K562 (cell line): ENCODE results near the gene MYG1. TPM values are rescaled to one million over a fixed set of nuclear protein-coding genes. Genes with fewer than 3 reads are reported as not detected.

Source experiments
- ATAC-seq: fragments of 200-7000 bp; cut with Tn5 transposase; 3 replicates; pipeline ENCODE4 v1.9.1; 2020; ENCODE audit warnings: moderate library complexity
- BruUV-seq: library from RNA; stranded (reverse); fragments of 400-500 nt; replicated peaks from 2 replicates; lab custom pipeline; 2021; lab: Mats Ljungman, UMichigan
- CTCF ChIA-PET: fragments of 300-600 bp; formaldehyde crosslinking; extraction: SDS; loops from one replicate; lab custom pipeline; 2021; ENCODE audit warnings: low intra/inter-chr PET ratio; lab: Yijun Ruan, JAX
- POLR2A ChIA-PET: fragments of 300-600, 350-650 bp; sonication (Branson Sonifier 250); formaldehyde crosslinking; extraction: SDS; loops from one replicate; lab custom pipeline; 2021; ENCODE audit warnings: antibody characterized with exemption, inconsistent platforms; lab: Yijun Ruan, JAX
- DNase-seq, 4 experiments: peaks; one replicate each; pipeline versions ENCODE4 v3.0.0 to v3.0.0-alpha.2; 2011 to 2018; ENCODE audit warnings: low spot score in 3 of 4, mixed read lengths in 3 of 4; ENCODE audit errors: extremely low read depth in 1 of 4
- FAIRE-seq: peaks from 2 replicates; lab custom pipeline; 2011; peaks lifted over from hg19 to GRCh38; lab: Jason Lieb, UNC
- H2AFZ ChIP-seq: 2 replicates; pipeline ENCODE4 v1.6.0; 2011; ENCODE audit warnings: low read depth, low read length, control low read depth, inconsistent platforms
- H3K27ac ChIP-seq: fragments of 200-600 bp; 3 replicates; pipeline ENCODE4 v1.8.0; 2011; ENCODE audit warnings: low read depth, mild to moderate bottlenecking, control low read depth, inconsistent platforms, low read length, moderate library complexity, mixed read lengths; ENCODE audit errors: extremely low read depth
- H3K27me3 ChIP-seq, 2 experiments: fragments of 300-600 bp in 1 of 2; 2 replicates in 1 of 2; 3 replicates in 1 of 2; pipeline versions ENCODE4 v1.6.0 to v1.8.0; 2011; ENCODE audit warnings: inconsistent platforms in 2 of 2, low read length in 2 of 2, mild to moderate bottlenecking in 1 of 2, mixed read lengths in 1 of 2, moderate library complexity in 1 of 2; ENCODE audit not compliant: control insufficient read depth in 2 of 2, insufficient read depth in 2 of 2
- H3K36me3 ChIP-seq: fragments of 300-600 bp; 3 replicates; pipeline ENCODE4 v1.8.0; 2011; ENCODE audit warnings: mild to moderate bottlenecking, low read length, inconsistent platforms; ENCODE audit not compliant: control insufficient read depth, insufficient read depth
- H3K4me1 ChIP-seq, 2 experiments: fragments of 200-600 bp in 1 of 2; replicated peaks in 1 of 2; 2 replicates in 1 of 2; 3 replicates in 1 of 2; pipeline versions ENCODE4 v1.5.1 to v1.8.0; 2011; ENCODE audit warnings: inconsistent platforms in 2 of 2, low read length in 2 of 2, mild to moderate bottlenecking in 1 of 2, mixed read lengths in 1 of 2, moderate library complexity in 1 of 2; ENCODE audit not compliant: control insufficient read depth in 2 of 2, insufficient read depth in 2 of 2
- H3K4me2 ChIP-seq: 2 replicates; pipeline ENCODE4 v1.6.1; 2011; ENCODE audit warnings: low read length, control low read depth, inconsistent platforms, mixed read lengths; ENCODE audit not compliant: insufficient read depth
- H3K4me3 ChIP-seq: fragments of 200-600 bp; sonication (generic), shearing (Covaris generic); 2 replicates; pipeline ENCODE4 v1.5.1; 2016; ENCODE audit warnings: control low read depth, inconsistent platforms
- H3K79me2 ChIP-seq: fragments of 200-600 bp; 3 replicates; pipeline ENCODE4 v1.8.0; 2011; ENCODE audit warnings: low read length, inconsistent platforms; ENCODE audit not compliant: control insufficient read depth, insufficient read depth
- H3K9ac ChIP-seq, 2 experiments: 2 replicates each; pipeline versions ENCODE4 v1.6.0 to v1.6.1; 2011; ENCODE audit warnings: low read depth in 2 of 2, low read length in 2 of 2, control low read depth in 1 of 2, inconsistent platforms in 1 of 2, mild to moderate bottlenecking in 1 of 2, mixed read lengths in 1 of 2; ENCODE audit not compliant: insufficient read depth in 1 of 2
- H3K9me1 ChIP-seq: one replicate; pipeline ENCODE4 v1.6.0; 2011; ENCODE audit warnings: inconsistent platforms, mild to moderate bottlenecking, low read length, moderate library complexity; ENCODE audit not compliant: control insufficient read depth, insufficient read depth
- H3K9me3 ChIP-seq: replicated peaks from 2 replicates; pipeline ENCODE4 v1.5.1; 2011; ENCODE audit warnings: low read depth, low read length, inconsistent platforms; ENCODE audit not compliant: control insufficient read depth, insufficient read depth
- H4K20me1 ChIP-seq: replicated peaks from 2 replicates; pipeline ENCODE4 v1.6.1; 2011; ENCODE audit warnings: low read length, inconsistent platforms, mixed read lengths; ENCODE audit not compliant: control insufficient read depth, insufficient read depth
- C11orf30 ChIP-seq: fragments of 450-650 bp; IDR thresholded peaks from 2 replicates; pipeline ENCODE4 v1.6.1; 2016; ENCODE audit warnings: low read depth, mild to moderate bottlenecking
- ZBTB11 ChIP-seq, 3 experiments: fragments of 200-800 bp in 1 of 3; fragments of 250-450 bp in 1 of 3; fragments of 450-650 bp in 1 of 3; sonication (Bioruptor Pico) in 1 of 3; sonication (Bioruptor generic) in 1 of 3; formaldehyde crosslinking in 1 of 3; IDR thresholded peaks; 2 replicates each; pipeline versions ENCODE4 v1.6.1 to v1.8.0; 2016 to 2022; ENCODE audit warnings: mild to moderate bottlenecking in 2 of 3, missing genetic modification characterization in 2 of 3, missing compliant biosample characterization in 1 of 3, moderate library complexity in 1 of 3
- ZNF316 ChIP-seq: fragments of 450-650 bp; IDR thresholded peaks from 2 replicates; pipeline ENCODE4 v1.6.1; 2016
- WGBS: fragments of 100-300 bp; shearing (Covaris generic); methylation state at CpG from one replicate; pipeline ENCODE4 v1.1.6; 2016; ENCODE audit warnings: low coverage, mixed read lengths; ENCODE audit not compliant: insufficient coverage; ENCODE audit errors: missing lambda C conversion rate; 5-methylcytosine and 5-hydroxymethylcytosine counted together
- in situ Hi-C: fragments of 300-500 bp; cut with MboI; formaldehyde crosslinking; loops from 4 replicates; pipeline ENCODE4 v1.15.0; 2018; ENCODE audit warnings: inconsistent platforms, mixed read lengths
- intact Hi-C: fragments of 100-400 bp; cut with micrococcal nuclease; formaldehyde crosslinking; loops from 2 replicates; pipeline ENCODE4 v1.14.2; 2022
- polyA plus RNA-seq, 8 experiments: library from polyadenylated mRNA; depleted of rRNA in 4 of 8; stranded (reverse) in 5 of 8; unstranded in 3 of 8; fragments of >200 nt; fragmentation: Nextera tagmentation in 2 of 8; fragmentation: Illumina TruSeq in 1 of 8; extraction: Ambion mirVana in 2 of 8; extraction: Trizol in 1 of 8; gene quantifications; 2 replicates each; pipeline versions ENCODE4 v1.2.1 to v1.2.3, GENCODE V29; 2011 to 2014; ENCODE audit warnings: inconsistent platforms in 1 of 8, missing spikeins in 1 of 8
- total RNA-seq, 7 experiments: library from RNA; depleted of rRNA in 6 of 7; stranded (reverse); fragments of >200 nt in 6 of 7; fragmentation: Illumina TruSeq in 2 of 7; extraction: Trizol in 2 of 7; gene quantifications; 2 replicates each; pipeline versions ENCODE4 v1.2.1 to v1.2.3, GENCODE V29; 2011 to 2021; ENCODE audit warnings: low replicate concordance in 1 of 7

MYG1 gene
- total and polyA plus RNA-seq, 9 of the 15 experiments (the other 6 are each of a cell fraction or from before 2014, with no cell fraction given): 0.45 to 5.6 (median 2.1) TPM

DNA sequence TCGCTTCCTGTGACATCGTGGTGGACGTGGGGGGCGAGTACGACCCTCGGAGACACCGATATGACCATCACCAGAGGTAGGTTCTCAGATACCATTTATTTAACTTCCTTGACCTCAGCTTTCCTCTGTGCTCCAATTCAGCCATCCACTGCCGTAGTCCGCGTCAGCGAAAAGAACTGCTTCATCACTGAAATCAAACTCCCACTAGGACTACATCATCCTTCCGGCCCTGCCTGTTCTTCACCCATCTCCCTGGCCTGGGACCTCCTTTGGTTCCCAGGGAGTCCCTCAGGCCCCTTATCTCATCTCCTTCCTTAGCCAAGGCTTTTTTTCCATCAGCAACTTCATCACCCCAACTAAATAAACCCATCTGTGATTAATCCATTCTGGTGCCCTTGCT lies 692 bp downstream of the MYG1 start:
- H4K20me1 ChIP-seq: no peaks in the 10 kb centered on the region
- no peak overlapping the region for H2AFZ ChIP-seq
- H3K27ac ChIP-seq: peak overlapping the region; percentile 3; the same call in 1 of the 3 replicates
- in situ Hi-C loops: no loop called here
- WGBS: 93% methylated on average over 12 of the region's 12 CpGs
- H3K36me3 ChIP-seq: peaks cover 68% of the 10 kb centered on the region
- no peak for ATAC-seq
- POLR2A ChIA-PET: interaction anchor here (0.8 to 1.1 kb wide), 2 partner anchors 18 to 84 kb away, joined by 3 to 5 read pairs; no protein-coding TSS in a partner anchor
- CTCF ChIA-PET: no interaction called here
- no peak overlapping the region for H3K4me2 ChIP-seq
- no peak overlapping the region for H3K9ac ChIP-seq
- H3K4me1 ChIP-seq: peaks cover 20 to 22% of the 10 kb centered on the region in 2 experiments; a peak in 4 of 5 replicates
- intact Hi-C loops: no loop called here
- FAIRE-seq: no peak
- H3K79me2 ChIP-seq: peaks cover 27% of the 10 kb centered on the region
- TF ChIP-seq ZNF316 (peak; percentile 50), ZBTB11 (CRISPR knock-in tag; IDR thresholded peaks at IDR 0.05) (no peak), C11orf30 (0 out of 2 replicates have a peak, but pooled peaks have one; percentile 14)
- H3K4me3 ChIP-seq: no peak overlapping the region
- no peaks in the 10 kb centered on the region for H3K27me3 ChIP-seq
- BruUV-seq: no TSS peak
- no peak for DNase-seq
- H3K9me3 ChIP-seq: no peaks in the 10 kb centered on the region
- H3K9me1 ChIP-seq: no peaks in the 10 kb centered on the region
